HUES48 (cell line): ENCODE results near the gene FBXL17.
A peak's percentile ranks its signal among the peaks of the same experiment; 100 is the strongest.

Experiments used
- H3K27ac ChIP-seq: one replicate; pipeline ENCODE4 v1.7.0; 2013; ENCODE audit warnings: low read depth, low read length, inconsistent platforms
- H3K27me3 ChIP-seq: 2 replicates; pipeline ENCODE4 v1.6.1; 2013; ENCODE audit warnings: mild to moderate bottlenecking, low read length; ENCODE audit not compliant: control insufficient read depth, insufficient read depth
- H3K36me3 ChIP-seq: 2 replicates; pipeline ENCODE4 v1.6.1; 2013; ENCODE audit warnings: low read length; ENCODE audit not compliant: control insufficient read depth, insufficient read depth
- H3K4me1 ChIP-seq: 2 replicates; pipeline ENCODE4 v1.6.1; 2013; ENCODE audit warnings: mild to moderate bottlenecking, low read length; ENCODE audit not compliant: control insufficient read depth, insufficient read depth
- H3K4me3 ChIP-seq: 2 replicates; pipeline ENCODE4 v1.5.1; 2013; ENCODE audit warnings: mild to moderate bottlenecking, low read depth, low read length
- H3K9ac ChIP-seq: 2 replicates; pipeline ENCODE4 v1.6.1; 2013; ENCODE audit warnings: mild to moderate bottlenecking, low read depth, low read length, moderate library complexity
- H3K9me3 ChIP-seq: 2 replicates; pipeline ENCODE4 v1.6.1; 2013; ENCODE audit warnings: low read length; ENCODE audit not compliant: control insufficient read depth, insufficient read depth

FBXL17 gene

GRCh38 chr5:108249095-108249784, 132.7 kb downstream of the FBXL17 start:
- H3K4me1 ChIP-seq, result peaks cover 14% of the 10 kb centered on the region
- no peaks in the 10 kb centered on the region for H3K9me3 ChIP-seq
- no peaks in the 10 kb centered on the region for H3K36me3 ChIP-seq

GRCh38 chr5:108238936-108239887, 142.7 kb downstream of the FBXL17 start:
- Histone ChIP-seq H3K27ac (no peak overlapping the region), H3K4me3 (no peak overlapping the region), H3K27me3 (no peaks in the 10 kb centered on the region), H3K4me1 (peaks cover 11% of the 10 kb centered on the region), H3K9me3 (no peaks in the 10 kb centered on the region), H3K9ac (no peak overlapping the region), H3K36me3 (no peaks in the 10 kb centered on the region)

More at GRCh38 chr5:108249095-108249784, 132.7 kb downstream of the FBXL17 start:
- no peaks in the 10 kb centered on the region for H3K27me3 ChIP-seq
- no peak overlapping the region for H3K27ac ChIP-seq
- no peak overlapping the region for H3K9ac ChIP-seq
- no peak overlapping the region for H3K4me3 ChIP-seq

GRCh38 chr5:108238461-108238860, 143.4 kb downstream of the FBXL17 start:
- Histone ChIP-seq H3K27me3 (no peaks in the 10 kb centered on the region), H3K4me3 (no peak overlapping the region), H3K27ac (no peak overlapping the region), H3K9me3 (no peaks in the 10 kb centered on the region), H3K4me1 (peaks cover 18% of the 10 kb centered on the region), H3K36me3 (no peaks in the 10 kb centered on the region), H3K9ac (no peak overlapping the region)

- H3K4me3 ChIP-seq, result no peak overlapping the region
- H3K27ac ChIP-seq, result no peak overlapping the region
- no peaks in the 10 kb centered on the region for H3K27me3 ChIP-seq
- no peaks in the 10 kb centered on the region for H3K9me3 ChIP-seq
- no peak overlapping the region for H3K9ac ChIP-seq
- H3K4me1 ChIP-seq, result peaks cover 11% of the 10 kb centered on the region
- H3K36me3 ChIP-seq, result no peaks in the 10 kb centered on the region
Measured at GRCh38 chr5:108233617-108234155, 148.2 kb downstream of the FBXL17 start.

- peaks cover 11% of the 10 kb centered on the region for H3K4me1 ChIP-seq
- no peaks in the 10 kb centered on the region for H3K9me3 ChIP-seq
- no peak overlapping the region for H3K9ac ChIP-seq
- no peaks in the 10 kb centered on the region for H3K27me3 ChIP-seq
- H3K4me3 ChIP-seq, result no peak overlapping the region
- H3K27ac ChIP-seq, result no peak overlapping the region
- H3K36me3 ChIP-seq, result no peaks in the 10 kb centered on the region
Measured at GRCh38 chr5:108232805-108233204, 149.1 kb downstream of the FBXL17 start.

GRCh38 chr5:108222011-108222410, 159.9 kb downstream of the FBXL17 start:
- H3K27me3 ChIP-seq, result no peaks in the 10 kb centered on the region
- H3K36me3 ChIP-seq, result no peaks in the 10 kb centered on the region
- no peak overlapping the region for H3K4me3 ChIP-seq
- no peak overlapping the region for H3K27ac ChIP-seq
- H3K4me1 ChIP-seq, result no peaks in the 10 kb centered on the region
- no peak overlapping the region for H3K9ac ChIP-seq
- no peaks in the 10 kb centered on the region for H3K9me3 ChIP-seq

- Histone ChIP-seq H3K36me3 (no peaks in the 10 kb centered on the region), H3K9me3 (no peaks in the 10 kb centered on the region), H3K27me3 (no peaks in the 10 kb centered on the region), H3K9ac (no peak overlapping the region), H3K4me3 (no peak overlapping the region), H3K27ac (no peak overlapping the region), H3K4me1 (no peaks in the 10 kb centered on the region)
Measured at GRCh38 chr5:108220834-108221233, 161.1 kb downstream of the FBXL17 start.

GRCh38 chr5:108216890-108217289, 165.0 kb downstream of the FBXL17 start:
- H3K9ac ChIP-seq, result no peak overlapping the region
- no peaks in the 10 kb centered on the region for H3K27me3 ChIP-seq
- H3K9me3 ChIP-seq, result peaks cover 4% of the 10 kb centered on the region; the same call in 1 of the 2 replicates
- H3K36me3 ChIP-seq, result no peaks in the 10 kb centered on the region
- H3K27ac ChIP-seq, result no peak overlapping the region
- peaks cover 8% of the 10 kb centered on the region; the same call in 1 of the 2 replicates for H3K4me1 ChIP-seq
- H3K4me3 ChIP-seq, result no peak overlapping the region

GRCh38 chr5:108214857-108215256, 167.0 kb downstream of the FBXL17 start:
- Histone ChIP-seq H3K36me3 (no peaks in the 10 kb centered on the region), H3K9ac (no peak overlapping the region), H3K27ac (no peak overlapping the region), H3K4me1 (peaks cover 8% of the 10 kb centered on the region; the same call in 1 of the 2 replicates), H3K9me3 (peaks cover 4% of the 10 kb centered on the region; the same call in 1 of the 2 replicates), H3K27me3 (no peaks in the 10 kb centered on the region), H3K4me3 (no peak overlapping the region)

GRCh38 chr5:108212775-108213346, 169.0 kb downstream of the FBXL17 start:
- no peaks in the 10 kb centered on the region for H3K27me3 ChIP-seq
- H3K9me3 ChIP-seq, result peaks cover 4% of the 10 kb centered on the region; the same call in 1 of the 2 replicates
- H3K9ac ChIP-seq, result no peak overlapping the region
- H3K4me3 ChIP-seq, result no peak overlapping the region
- H3K4me1 ChIP-seq, result peaks cover 8% of the 10 kb centered on the region; the same call in 1 of the 2 replicates
- H3K27ac ChIP-seq, result peak overlapping the region; percentile 66
- no peaks in the 10 kb centered on the region for H3K36me3 ChIP-seq
